EH (cell line): Measurements from ENCODE around the gene TIMP1.

Experiments
- DNase-seq: peaks from one replicate; pipeline ENCODE4 v3.0.0-alpha.2; 2015; ENCODE audit warnings: low read depth

Gene TIMP1

GRCh38 chrX:47581731-47582647 lies at the start of gene TIMP1:
Gene TIMP1, plus strand, starts transcription at chrX:47582436. Its CDS starts 980 bp downstream, at chrX:47583416.
- DNase-seq, result peak; percentile 96

- peak; percentile 57 for DNase-seq
Observed at GRCh38 chrX:47539860-47540259, 42.4 kb upstream of the TIMP1 start.

- peak; percentile 92 for DNase-seq
Observed at GRCh38 chrX:47540754-47541538, 41.3 kb upstream of the TIMP1 start.

- DNase-seq, result no peak
Observed at GRCh38 chrX:47543496-47543895, 38.7 kb upstream of the TIMP1 start.

GRCh38 chrX:47556045-47556623 lies 26.1 kb upstream of the TIMP1 start:
- peak; percentile 94 for DNase-seq

GRCh38 chrX:47558436-47558835 lies 23.8 kb upstream of the TIMP1 start:
- no peak for DNase-seq

- no peak for DNase-seq
Observed at GRCh38 chrX:47560179-47560933, 21.9 kb upstream of the TIMP1 start.

- peak; percentile 98 for DNase-seq
Observed at GRCh38 chrX:47560934-47561658, 21.1 kb upstream of the TIMP1 start, which contains the start of gene ARAF. Gene ARAF, plus strand, starts transcription at chrX:47561205. Its CDS starts 1,763 bp downstream, at chrX:47562968.

- DNase-seq, result no peak
Observed at GRCh38 chrX:47561659-47562151, 20.5 kb upstream of the TIMP1 start.

GRCh38 chrX:47562615-47563243 lies 19.5 kb upstream of the TIMP1 start:
- peak; percentile 44 for DNase-seq

GRCh38 chrX:47563801-47564315 lies 18.4 kb upstream of the TIMP1 start:
- DNase-seq, result peak; percentile 65

- no peak for DNase-seq
Observed at GRCh38 chrX:47564438-47565085, 17.7 kb upstream of the TIMP1 start.

- DNase-seq, result no peak
Observed at GRCh38 chrX:47566841-47567240, 15.4 kb upstream of the TIMP1 start.

GRCh38 chrX:47568656-47569295 lies 13.5 kb upstream of the TIMP1 start:
- no peak for DNase-seq

- no peak for DNase-seq
Observed at GRCh38 chrX:47570794-47571193, 11.4 kb upstream of the TIMP1 start.

- DNase-seq, result no peak
Observed at GRCh38 chrX:47571215-47571614, 11.0 kb upstream of the TIMP1 start.

GRCh38 chrX:47571896-47572295 lies 10.3 kb upstream of the TIMP1 start:
- DNase-seq, result no peak

- DNase-seq, result no peak
Observed at GRCh38 chrX:47572773-47573340, 9.4 kb upstream of the TIMP1 start.
